ENCODE measurements around the gene NEUROD2. TPM values are rescaled to one million over a fixed set of nuclear protein-coding genes. Genes with fewer than 3 reads are reported as not detected.

Gene NEUROD2
- total and polyA plus RNA-seq, 4 donors: not detected

DNA sequence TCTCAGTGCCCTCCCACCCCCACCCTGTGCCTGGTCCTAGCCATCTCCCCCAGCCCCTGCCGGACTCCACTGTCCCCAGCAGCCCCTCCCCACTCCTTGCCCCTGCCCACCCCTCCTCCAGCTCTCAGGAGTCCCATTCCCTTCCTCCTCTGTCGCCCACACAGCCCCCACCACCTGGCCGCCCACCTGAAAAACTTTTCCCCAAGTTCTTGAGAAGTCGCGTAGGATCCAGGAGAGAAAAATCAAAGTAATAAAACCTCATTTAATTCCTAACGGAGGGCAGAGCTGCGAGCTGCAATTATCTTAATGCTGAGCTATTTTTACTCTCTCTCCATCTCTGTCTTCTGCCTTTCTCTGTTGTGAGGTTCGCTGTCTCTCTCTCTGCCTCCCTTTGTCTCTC is 16.6 kb upstream of the NEUROD2 start:
- Histone ChIP-seq H3K9ac (ENCODE audit: low read depth in 1 of 2, low read length in 2 of 2) (no peak overlapping the region), H3K9me3 (ENCODE audit: control insufficient read depth in 4 of 4, low read length in 3 of 4) (no peaks in the 10 kb centered on the region), H3K4me3 (ENCODE audit: low read depth in 1 of 3, low read length in 3 of 3) (no peak overlapping the region), H3K4me1 (ENCODE audit: control insufficient read depth in 4 of 4, insufficient read depth in 4 of 4, low read length in 3 of 4) (peaks cover 0 to 14% (median 9%) of the 10 kb centered on the region in 4 donors), H3K27me3 (ENCODE audit: control insufficient read depth in 4 of 4, insufficient read depth in 4 of 4, low read length in 3 of 4) (peaks cover 0 to 12% (median 9%) of the 10 kb centered on the region in 4 donors), H3K27ac (ENCODE audit: low read depth in 1 of 2, low read length in 2 of 2) (no peak overlapping the region), H3K36me3 (ENCODE audit: control insufficient read depth in 4 of 4, insufficient read depth in 3 of 4, low read depth in 1 of 4, low read length in 3 of 4) (no peaks in the 10 kb centered on the region)
- 76% methylated on average over 8 of the region's 8 CpGs for WGBS
- no peak for DNase-seq (ENCODE audit: low spot score)
- TF ChIP-seq TAF1 (conservative IDR thresholded peaks at IDR 0.05): no peak
- no peak for TF ChIP-seq JUND (IDR thresholded peaks at IDR 0.05)
- no peak for TF ChIP-seq CTCF (IDR thresholded peaks at IDR 0.05; ENCODE audit: low read depth, low read length, missing input control)

GRCh38 chr17:39623356-39623950 is 15.7 kb upstream of the NEUROD2 start:
- Histone ChIP-seq H3K9ac (ENCODE audit: low read depth in 1 of 2, low read length in 2 of 2) (no peak overlapping the region), H3K4me1 (ENCODE audit: control insufficient read depth in 4 of 4, insufficient read depth in 4 of 4, low read length in 3 of 4) (peaks cover 2 to 17% (median 9%) of the 10 kb centered on the region in 4 donors), H3K36me3 (ENCODE audit: control insufficient read depth in 4 of 4, insufficient read depth in 3 of 4, low read depth in 1 of 4, low read length in 3 of 4) (no peaks in the 10 kb centered on the region), H3K9me3 (ENCODE audit: control insufficient read depth in 4 of 4, low read length in 3 of 4) (no peaks in the 10 kb centered on the region), H3K27me3 (ENCODE audit: control insufficient read depth in 4 of 4, insufficient read depth in 4 of 4, low read length in 3 of 4) (peaks cover 0 to 12% (median 8%) of the 10 kb centered on the region in 4 donors), H3K4me3 (ENCODE audit: low read depth in 1 of 3, low read length in 3 of 3) (no peak overlapping the region), H3K27ac (ENCODE audit: low read depth in 1 of 2, low read length in 2 of 2) (no peak overlapping the region)
- DNase-seq (ENCODE audit: low spot score): peak; percentile 91
- TF ChIP-seq RAD21 (IDR thresholded peaks at IDR 0.05) (peak; percentile 87 to 93), RXRA (IDR thresholded peaks at IDR 0.05) (peak in 1 of 2 donors; percentile 14), SP1 (IDR thresholded peaks at IDR 0.05) (no peak), CTCF (IDR thresholded peaks at IDR 0.05; ENCODE audit: low read depth, low read length, missing input control) (peak; percentile 89)
- 6% methylated on average over 16 of the region's 16 CpGs for WGBS

DNA sequence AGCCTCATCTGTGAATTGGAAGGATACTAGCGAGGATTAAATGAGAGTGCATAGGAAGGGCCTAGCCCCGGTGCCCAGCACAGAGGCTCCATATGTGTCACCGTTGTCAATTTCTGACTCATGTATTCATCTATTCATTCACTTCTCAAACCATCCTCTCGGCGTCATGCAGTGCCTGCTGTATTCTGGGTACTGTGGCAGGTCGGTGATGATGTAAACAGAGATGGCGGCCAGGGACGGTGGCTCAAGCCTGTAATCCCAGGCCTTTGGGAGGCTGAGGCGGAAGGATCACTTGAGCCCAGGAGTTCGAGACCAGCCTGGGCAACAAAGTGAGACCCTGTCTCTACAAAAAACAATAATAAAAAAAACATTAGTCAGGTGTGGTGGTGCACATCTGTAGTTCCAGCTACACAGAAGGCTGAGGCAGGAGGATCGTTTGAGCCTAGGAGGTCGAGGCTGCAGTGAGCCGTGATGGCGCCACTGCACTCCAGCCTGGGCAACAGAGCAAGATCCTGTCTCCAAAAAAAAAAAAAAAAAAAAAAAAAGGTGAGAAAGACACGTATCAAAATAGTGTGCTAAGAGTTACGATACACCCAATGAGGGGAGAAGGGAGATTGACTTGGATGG is 14.8 kb upstream of the NEUROD2 start:
- WGBS: 50% methylated on average over 16 of the region's 16 CpGs
- H3K27ac ChIP-seq (ENCODE audit: low read depth in 1 of 2, low read length in 2 of 2): no peak overlapping the region
- no peak for DNase-seq (ENCODE audit: low spot score)
- no peak overlapping the region for H3K9ac ChIP-seq (ENCODE audit: low read depth in 1 of 2, low read length in 2 of 2)
- peaks cover 0 to 12% (median 7%) of the 10 kb centered on the region in 4 donors for H3K27me3 ChIP-seq (ENCODE audit: control insufficient read depth in 4 of 4, insufficient read depth in 4 of 4, low read length in 3 of 4)
- H3K4me1 ChIP-seq (ENCODE audit: control insufficient read depth in 4 of 4, insufficient read depth in 4 of 4, low read length in 3 of 4): peaks cover 5 to 24% (median 10%) of the 10 kb centered on the region in 4 donors
- H3K4me3 ChIP-seq (ENCODE audit: low read depth in 1 of 3, low read length in 3 of 3): no peak overlapping the region
- TF ChIP-seq CTCF (IDR thresholded peaks at IDR 0.05; ENCODE audit: low read depth, low read length, missing input control): no peak
- H3K36me3 ChIP-seq (ENCODE audit: control insufficient read depth in 4 of 4, insufficient read depth in 3 of 4, low read depth in 1 of 4, low read length in 3 of 4): no peaks in the 10 kb centered on the region
- H3K9me3 ChIP-seq (ENCODE audit: control insufficient read depth in 4 of 4, low read length in 3 of 4): no peaks in the 10 kb centered on the region

Data from liver (tissue), 9 donors.